Heart left ventricle (tissue), 16 donors: ENCODE data around the gene PKD2L1. TPM values are rescaled to one million over a fixed set of nuclear protein-coding genes. Genes with fewer than 3 reads are reported as not detected.

Source experiments
- ATAC-seq, 4 donors: fragments of 200-7000 bp; cut with Tn5 transposase; one replicate each; pipeline ENCODE4 v1.9.1; 2020 to 2022; ENCODE audit warnings: moderate library complexity in 4 of 4, mild to moderate bottlenecking in 3 of 4, moderate number of reproducible peaks in 1 of 4
- DNase-seq, 5 donors: peaks; one replicate each; pipeline ENCODE4 v3.0.0-alpha.2; 2020
- H3K27ac ChIP-seq, 12 donors: fragments of 200-600 bp; sonication (generic) in 4 of 12; one replicate each; pipeline versions ENCODE4 v1.5.0 to v1.8.0; 2016 to 2022; ENCODE audit warnings: mild to moderate bottlenecking in 2 of 12
- H3K27me3 ChIP-seq, 9 donors: fragments of 200-600 bp; sonication (generic) in 2 of 9; one replicate each; pipeline versions ENCODE4 v1.5.1 to v1.8.0; 2016 to 2022; ENCODE audit warnings: mild to moderate bottlenecking in 3 of 9
- H3K36me3 ChIP-seq, 9 donors: fragments of 200-600 bp; sonication (generic) in 2 of 9; one replicate each; pipeline versions ENCODE4 v1.5.0 to v1.8.0; 2018 to 2022; ENCODE audit warnings: mild to moderate bottlenecking in 2 of 9
- H3K4me1 ChIP-seq, 12 donors: fragments of 200-600 bp; sonication (generic) in 4 of 12; one replicate each; pipeline versions ENCODE4 v1.5.0 to v1.8.0; 2016 to 2022; ENCODE audit warnings: mild to moderate bottlenecking in 3 of 12
- H3K4me3 ChIP-seq, 12 donors: fragments of 200-600 bp; sonication (generic) in 4 of 12; one replicate each; pipeline versions ENCODE4 v1.5.0 to v1.8.0; 2017 to 2022; ENCODE audit warnings: mild to moderate bottlenecking in 9 of 12, moderate library complexity in 4 of 12
- H3K9me3 ChIP-seq, 12 donors: fragments of 200-600 bp; sonication (generic) in 4 of 12; one replicate each; pipeline versions ENCODE4 v1.5.0 to v1.8.0; 2016 to 2022; ENCODE audit warnings: mild to moderate bottlenecking in 1 of 12
- CTCF ChIP-seq, 12 donors: fragments of 200-600 bp; sonication (generic) in 4 of 12; IDR thresholded peaks; one replicate each; pipeline versions ENCODE4 v1.5.0 to v1.8.0; 2018 to 2022; ENCODE audit warnings: antibody characterized with exemption in 12 of 12, mild to moderate bottlenecking in 5 of 12
- POLR2A ChIP-seq, 2 donors: fragments of 450-650 bp; IDR thresholded peaks; one replicate each; pipeline ENCODE4 v1.6.1; 2017; ENCODE audit warnings: antibody characterized with exemption in 2 of 2, mild to moderate bottlenecking in 2 of 2, moderate library complexity in 2 of 2
- WGBS, 4 donors: extraction: QIAGEN DNeasy Blood & Tissue Kit in 2 of 4; methylation state at CpG; one replicate each; pipeline versions ENCODE4 v1.1.5 to v1.1.7; 2013 to 2018; 5-methylcytosine and 5-hydroxymethylcytosine counted together
- intact Hi-C, 10 donors: fragments of 100-400 bp; cut with DNase I; formaldehyde crosslinking; loops; one replicate each; pipeline versions ENCODE4 v1.11.1 to v1.14.2; 2022
- polyA plus RNA-seq, 2 donors: library from polyadenylated mRNA; stranded (reverse); fragments of 200-250 nt; gene quantifications; one replicate each; pipeline ENCODE4 v1.2.3, GENCODE V29; 2013
- total RNA-seq, 9 donors: library from RNA; depleted of rRNA in 2 of 9; stranded (reverse); fragments of >200 nt in 2 of 9; fragmentation: NEBNext Ultra II Directional in 3 of 9; extraction: Animal tissue kit (Norgen Biotek cat#: 25700) in 3 of 9; gene quantifications; one replicate each; pipeline versions ENCODE4 v1.1.0 to v1.2.4, GENCODE V29; 2016 to 2023
- donor health status: ischemic (EF 13 %, LVEDD 7.1; RV severe dilation, severe dysfunction).
- donor health status: healthy with polysubstance abuse.
- donor health status: DM: no; HTN: yes; CAD: no.
- donor health status: DM: no; HTN: no; CAD: no.
- donor health status: ischemic (EF 25% LVEDD 6.9; RV normal size, moderate dysfunction).
- donor health status: ischemic (EF 25% LVEDD 5.7; RV mildly dilated, moderate dysfunction).
- donor health status: healthy.
- donor health status: DM: yes; HTN: yes; CAD: no.
- donor health status: ischemic (EF 35%, LVEDD 5.7; RV mildly dilated, moderate dysfunction).
- donor health status: nonischemic (EF 11% LVEDD 7.7; RV severe dilation, severe dysfunction).
- donor health status: DM: yes; HTN: yes; CAD: no.
- donor health status: PGD.
- donor health status: ischemic (EF 29% LVEDD 5.4; RV normal size, mild dysfunction).
- donor health status: nonischemic (EF 23%, LVEDD 6.1; RV moderate dilation, normal function).

PKD2L1 gene
- total and polyA plus RNA-seq, 11 donors: not detected

GRCh38 chr10:100319707-100320402 lies 10.2 kb downstream of the PKD2L1 start:
- Histone ChIP-seq H3K4me3 (no peak overlapping the region), H3K36me3 (no peaks in the 10 kb centered on the region), H3K27ac (no peak overlapping the region), H3K9me3 (no peaks in the 10 kb centered on the region), H3K4me1 (no peaks in the 10 kb centered on the region), H3K27me3 (peaks cover 4 to 59% (median 10%) of the 10 kb centered on the region in 9 donors)
- DNase-seq: no peak
- intact Hi-C loops: no loop called here
- WGBS, 4 donors: 58 to 78% (median 76%) methylated on average over 1 of the region's 1 CpG
- TF ChIP-seq CTCF (IDR thresholded peaks at IDR 0.05) (no peak), POLR2A (IDR thresholded peaks at IDR 0.05) (no peak)
- ATAC-seq: no peak

- no peaks in the 10 kb centered on the region for H3K36me3 ChIP-seq
- TF ChIP-seq CTCF (IDR thresholded peaks at IDR 0.05) (no peak), POLR2A (IDR thresholded peaks at IDR 0.05) (no peak)
- H3K9me3 ChIP-seq: no peaks in the 10 kb centered on the region
- no peaks in the 10 kb centered on the region for H3K4me1 ChIP-seq
- DNase-seq (no peak), ATAC-seq (no peak)
- H3K27me3 ChIP-seq: peaks cover under 1 to 62% (median 10%) of the 10 kb centered on the region in 9 donors
- no peak overlapping the region for H3K27ac ChIP-seq
- WGBS, 4 donors: 73 to 89% (median 78%) methylated on average over 4 of the region's 4 CpGs
- intact Hi-C loops: no loop called here
- H3K4me3 ChIP-seq: no peak overlapping the region
Measured at GRCh38 chr10:100318207-100318606, 11.8 kb downstream of the PKD2L1 start.

DNA sequence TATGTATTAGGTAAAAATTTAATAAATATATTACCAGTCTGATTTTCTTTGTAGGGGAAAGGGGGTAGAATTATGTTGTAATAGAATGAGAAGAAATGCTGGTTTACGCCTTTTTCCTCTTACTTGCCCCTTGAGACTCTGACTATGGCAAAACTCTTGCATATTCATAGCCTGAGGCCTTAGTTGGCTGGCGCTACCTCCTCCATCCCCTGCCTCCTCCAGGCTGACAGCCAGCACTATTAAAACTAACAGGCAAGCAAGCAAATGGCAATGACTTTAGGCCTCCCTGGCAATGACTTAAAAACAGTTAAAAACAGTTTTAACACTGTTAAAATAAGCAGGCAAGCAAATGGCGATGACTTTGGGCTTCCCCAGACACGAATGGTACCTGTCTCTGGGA lies 14.4 kb downstream of the PKD2L1 start:
- Histone ChIP-seq H3K9me3 (no peaks in the 10 kb centered on the region), H3K4me3 (no peak overlapping the region), H3K36me3 (no peaks in the 10 kb centered on the region), H3K27ac (no peak overlapping the region), H3K27me3 (peaks cover 0 to 77% (median 9%) of the 10 kb centered on the region in 9 donors), H3K4me1 (no peaks in the 10 kb centered on the region)
- intact Hi-C loops: no loop called here
- DNase-seq (no peak), ATAC-seq (no peak)
- no peak for TF ChIP-seq POLR2A (IDR thresholded peaks at IDR 0.05)
- no peak for TF ChIP-seq CTCF (IDR thresholded peaks at IDR 0.05)
- 68 to 85% (median 78%) methylated on average over 4 of the region's 4 CpGs for WGBS, 4 donors

GRCh38 chr10:100311298-100311697 lies 18.7 kb downstream of the PKD2L1 start:
- H3K27ac ChIP-seq: no peak overlapping the region
- H3K27me3 ChIP-seq: peaks cover 0 to 67% (median 6%) of the 10 kb centered on the region in 9 donors
- no peaks in the 10 kb centered on the region for H3K9me3 ChIP-seq
- H3K4me3 ChIP-seq: no peak overlapping the region
- no peak for TF ChIP-seq POLR2A (IDR thresholded peaks at IDR 0.05)
- TF ChIP-seq CTCF (IDR thresholded peaks at IDR 0.05): no peak
- H3K4me1 ChIP-seq: no peaks in the 10 kb centered on the region
- intact Hi-C loops: no loop called here
- no peak for DNase-seq
- 56 to 64% (median 60%) methylated on average over 4 of the region's 4 CpGs for WGBS, 4 donors
- H3K36me3 ChIP-seq: no peaks in the 10 kb centered on the region
- ATAC-seq: no peak
